HG03159 (cell line): Measurements from ENCODE around the gene KCNJ12.
"Not testable (repeated sequence)": the region's sequence is repeated elsewhere in the genome, so short reads cannot be mapped to it uniquely, and the experiment has no call there.

ENCODE experiments used
- ATAC-seq: cut with Tn5 transposase; IDR thresholded peaks from one replicate; pipeline ENCODE4 v1.9.1; 2021; ENCODE audit warnings: mild to moderate bottlenecking, moderate library complexity; ENCODE audit not compliant: unreplicated experiment

Gene KCNJ12

GRCh38 chr17:21436883-21437836 lies 61.0 kb downstream of the KCNJ12 start:
- not testable (repeated sequence) for ATAC-seq

- not testable (repeated sequence) for ATAC-seq
Measured at GRCh38 chr17:21438316-21439014, 62.3 kb downstream of the KCNJ12 start.

- not testable (repeated sequence) for ATAC-seq
Measured at GRCh38 chr17:21439015-21439336, 62.8 kb downstream of the KCNJ12 start.

- ATAC-seq: no peak
Measured at GRCh38 chr17:21445091-21445650, 69.0 kb downstream of the KCNJ12 start.

- not testable (repeated sequence) for ATAC-seq
Measured at GRCh38 chr17:21447552-21447951, 71.4 kb downstream of the KCNJ12 start.

- not testable (repeated sequence) for ATAC-seq
Measured at GRCh38 chr17:21449891-21450290, 73.7 kb downstream of the KCNJ12 start.

GRCh38 chr17:21451975-21452374 lies 75.8 kb downstream of the KCNJ12 start:
- ATAC-seq: no peak

- no peak for ATAC-seq
Measured at GRCh38 chr17:21452377-21453143, 76.4 kb downstream of the KCNJ12 start.

- ATAC-seq: no peak
Measured at GRCh38 chr17:21453144-21453898, 77.2 kb downstream of the KCNJ12 start.

GRCh38 chr17:21454006-21454405 lies 77.8 kb downstream of the KCNJ12 start:
- ATAC-seq: not testable (repeated sequence)

- ATAC-seq: no peak
Measured at GRCh38 chr17:21454441-21454840, 78.3 kb downstream of the KCNJ12 start.

GRCh38 chr17:21455761-21456160 lies 79.6 kb downstream of the KCNJ12 start:
- no peak for ATAC-seq

GRCh38 chr17:21456449-21456848 lies 80.3 kb downstream of the KCNJ12 start:
- ATAC-seq: not testable (repeated sequence)

GRCh38 chr17:21457051-21458026 lies 81.2 kb downstream of the KCNJ12 start:
- ATAC-seq: peak; percentile 75

- ATAC-seq: no peak
Measured at GRCh38 chr17:21458054-21458453, 81.9 kb downstream of the KCNJ12 start.

GRCh38 chr17:21459536-21459935 lies 83.4 kb downstream of the KCNJ12 start:
- ATAC-seq: no peak

GRCh38 chr17:21460358-21460757 lies 84.2 kb downstream of the KCNJ12 start:
- no peak for ATAC-seq

- ATAC-seq: no peak
Measured at GRCh38 chr17:21462237-21462636, 86.1 kb downstream of the KCNJ12 start.

GRCh38 chr17:21463204-21463661 lies 87.1 kb downstream of the KCNJ12 start:
- ATAC-seq: no peak
